HG03280 (cell line): ENCODE data around the gene NBPF1.
"Not testable (repeated sequence)": the region's sequence is repeated elsewhere in the genome, so short reads cannot be mapped to it uniquely, and the experiment has no call there.

ENCODE experiments used
- ATAC-seq: cut with Tn5 transposase; IDR thresholded peaks from one replicate; pipeline ENCODE4 v1.9.1; 2021; ENCODE audit warnings: mild to moderate bottlenecking, moderate library complexity; ENCODE audit not compliant: unreplicated experiment

Gene NBPF1

DNA sequence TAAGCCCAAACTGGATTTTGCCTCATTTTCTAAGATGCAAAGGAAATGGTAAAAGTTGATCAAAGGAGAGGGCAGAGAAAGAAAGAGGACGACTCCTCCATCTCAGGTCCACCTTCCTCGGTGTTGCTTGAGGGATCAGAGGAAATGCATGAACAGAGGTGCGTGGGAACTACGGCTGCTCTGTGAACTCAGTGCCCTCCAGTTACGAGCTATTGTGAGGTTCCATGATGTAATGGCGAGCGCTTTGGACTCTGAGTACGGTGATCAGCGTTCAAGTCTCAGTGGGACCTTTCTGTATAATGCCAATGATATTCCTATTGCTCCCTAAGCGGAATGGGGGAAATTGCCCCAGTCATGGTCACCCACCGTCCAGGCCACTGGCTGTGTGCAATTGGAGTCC is 60.1 kb downstream of the NBPF1 start:
- ATAC-seq, result not testable (repeated sequence)

- ATAC-seq, result not testable (repeated sequence)
Observed at GRCh38 chr1:16550212-16550918, 63.0 kb downstream of the NBPF1 start.

DNA sequence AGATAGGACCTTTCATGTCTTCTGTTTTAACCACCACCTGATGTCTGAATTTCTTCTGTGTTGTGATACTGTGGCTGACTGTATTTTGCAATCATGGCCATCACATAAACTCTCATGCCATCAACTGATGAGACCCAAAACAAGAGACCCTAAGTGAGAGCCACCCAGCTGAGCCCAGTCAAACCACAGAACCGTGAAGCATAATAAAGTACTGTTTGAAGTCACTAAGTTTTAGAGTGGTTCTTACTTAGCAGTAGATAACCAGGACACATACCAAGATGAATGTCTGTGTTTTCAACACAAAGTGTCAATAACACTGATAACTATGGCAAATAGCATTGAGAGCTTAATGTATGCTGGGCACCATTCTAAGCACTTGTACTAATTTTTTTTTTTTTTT is 63.8 kb downstream of the NBPF1 start:
- not testable (repeated sequence) for ATAC-seq

- ATAC-seq, result not testable (repeated sequence)
Observed at GRCh38 chr1:16547502-16548241, 65.7 kb downstream of the NBPF1 start.

DNA sequence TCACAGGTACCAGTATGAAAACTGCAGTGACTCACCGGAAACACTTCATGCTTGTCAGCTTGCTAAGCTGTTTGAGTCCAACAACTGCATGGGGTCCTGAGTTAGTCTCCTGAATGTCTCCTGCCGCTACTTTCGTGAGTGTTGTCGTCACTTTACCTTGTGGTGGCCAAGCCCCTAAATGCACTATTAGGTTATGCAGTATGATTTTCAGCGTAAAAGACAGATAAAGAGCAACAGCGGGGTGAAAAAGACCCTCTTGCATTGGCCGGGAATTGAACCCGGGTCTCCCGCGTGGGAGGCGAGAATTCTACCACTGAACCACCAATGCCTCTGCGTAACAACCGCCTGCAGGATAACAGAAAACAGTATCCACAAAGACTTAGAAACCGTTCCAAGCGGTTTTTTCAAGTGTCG is 67.7 kb downstream of the NBPF1 start:
- ATAC-seq, result not testable (repeated sequence)

DNA sequence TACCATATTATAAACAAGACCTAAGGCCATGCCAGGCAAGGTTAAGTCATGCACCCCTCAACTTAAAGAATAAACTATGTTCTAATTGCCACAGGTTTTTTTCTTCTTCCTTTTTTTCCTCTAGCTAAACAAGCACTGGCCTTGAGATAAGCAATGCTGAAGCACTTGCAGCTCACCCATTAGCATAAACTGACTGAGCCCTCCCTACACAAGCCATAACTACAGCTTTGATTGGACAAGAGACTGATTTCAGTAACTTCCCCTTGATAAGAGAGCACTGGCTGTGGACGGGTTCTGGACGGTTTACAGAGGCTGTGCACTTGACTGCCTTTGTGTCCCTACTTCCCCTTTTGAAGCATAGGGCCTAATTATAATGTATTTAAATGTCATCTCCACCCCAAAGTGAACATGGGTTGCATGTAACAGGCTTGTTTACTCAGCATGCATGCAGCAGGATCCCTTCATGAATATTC is 72.9 kb downstream of the NBPF1 start:
- not testable (repeated sequence) for ATAC-seq

DNA sequence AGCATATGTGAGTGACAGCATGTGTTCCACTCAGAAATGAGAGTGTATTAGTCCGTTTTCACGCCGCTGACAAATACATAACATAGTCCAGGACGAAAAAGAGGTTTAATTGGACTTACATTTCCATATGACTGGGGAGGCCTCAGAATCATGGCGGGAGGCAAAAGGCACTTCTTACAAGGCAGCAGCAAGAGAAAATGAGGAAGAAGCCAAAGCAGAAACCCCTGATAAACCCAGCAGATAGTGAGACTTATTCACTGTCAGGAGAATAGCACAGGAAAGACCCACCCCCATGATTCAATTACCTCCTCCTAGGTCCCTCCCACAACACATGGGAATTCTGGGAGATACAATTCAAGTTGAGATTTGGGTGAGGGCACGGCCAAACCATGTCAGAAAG is 75.8 kb downstream of the NBPF1 start:
- ATAC-seq, result not testable (repeated sequence)

DNA sequence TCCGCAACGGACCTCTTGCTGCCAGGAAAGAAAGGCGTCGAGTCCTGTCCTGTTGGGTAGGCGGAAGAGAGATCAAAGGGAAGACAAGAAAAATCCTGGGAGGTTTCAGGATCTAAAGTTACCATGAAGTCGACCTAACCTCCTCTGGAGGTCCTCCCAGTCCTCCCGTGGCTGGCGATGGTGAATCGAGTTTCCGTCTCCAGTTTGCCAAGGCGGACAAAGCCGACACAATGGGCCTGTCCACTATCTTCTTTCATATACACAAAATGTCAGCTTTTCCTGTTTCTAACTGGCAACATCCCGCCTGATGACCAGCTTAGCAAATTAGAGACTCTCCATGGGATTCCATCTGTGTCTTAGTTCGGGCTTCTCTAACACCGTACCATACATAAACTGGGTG is 76.6 kb downstream of the NBPF1 start:
- ATAC-seq, result not testable (repeated sequence)

- ATAC-seq, result not testable (repeated sequence)
Observed at GRCh38 chr1:16535898-16536297, 77.5 kb downstream of the NBPF1 start.

DNA sequence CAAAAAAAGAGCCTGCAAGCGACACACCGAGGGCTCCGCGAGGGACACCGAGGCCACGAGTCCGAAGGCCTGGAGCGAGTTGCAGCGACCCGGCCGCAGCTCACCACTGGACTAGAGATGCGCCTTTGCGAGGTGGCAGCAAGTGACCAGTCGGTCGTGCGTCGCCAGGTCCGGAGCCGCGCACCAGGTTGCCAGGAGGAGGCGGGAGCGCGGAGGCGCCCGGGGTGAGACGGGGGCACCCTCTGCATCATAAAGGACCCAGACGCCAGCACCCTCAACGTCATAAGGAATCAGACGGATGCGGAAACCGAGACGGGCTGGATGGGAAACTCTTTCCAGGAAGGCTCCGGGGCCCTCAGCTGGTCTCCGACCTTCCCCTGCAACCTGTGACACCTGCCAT is 77.9 kb downstream of the NBPF1 start:
- ATAC-seq, result not testable (repeated sequence)

DNA sequence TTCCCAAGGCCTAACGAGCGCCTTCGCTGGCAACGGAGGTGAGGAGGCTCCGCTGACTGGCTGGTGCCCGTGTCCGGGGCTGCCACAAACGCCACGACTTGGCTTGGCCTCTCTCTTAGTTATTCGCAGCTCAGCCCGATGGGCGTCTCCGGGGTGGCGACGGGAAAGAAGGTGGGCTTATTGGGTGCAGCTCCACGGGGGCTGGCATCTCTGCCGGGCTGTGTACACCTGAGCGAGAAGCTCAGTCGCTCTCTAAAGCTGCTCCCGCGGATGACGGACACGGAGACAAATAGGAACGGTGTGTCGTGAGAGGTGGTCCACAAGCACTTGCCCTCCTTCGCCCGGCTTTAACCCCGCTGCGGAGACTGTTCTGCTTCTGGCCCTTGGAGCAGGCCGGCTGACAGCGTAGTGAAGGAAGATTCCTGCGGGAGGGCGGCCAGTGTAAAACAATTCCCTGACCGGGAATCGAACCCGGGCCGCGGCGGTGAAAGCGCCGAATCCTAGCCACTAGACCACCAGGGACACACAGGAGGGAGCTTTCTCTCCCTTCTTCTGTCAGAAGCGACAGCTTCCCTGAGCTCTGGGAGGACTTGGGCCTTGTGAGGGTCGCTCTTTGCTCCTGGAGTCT is 78.4 kb downstream of the NBPF1 start:
- ATAC-seq, result not testable (repeated sequence)

DNA sequence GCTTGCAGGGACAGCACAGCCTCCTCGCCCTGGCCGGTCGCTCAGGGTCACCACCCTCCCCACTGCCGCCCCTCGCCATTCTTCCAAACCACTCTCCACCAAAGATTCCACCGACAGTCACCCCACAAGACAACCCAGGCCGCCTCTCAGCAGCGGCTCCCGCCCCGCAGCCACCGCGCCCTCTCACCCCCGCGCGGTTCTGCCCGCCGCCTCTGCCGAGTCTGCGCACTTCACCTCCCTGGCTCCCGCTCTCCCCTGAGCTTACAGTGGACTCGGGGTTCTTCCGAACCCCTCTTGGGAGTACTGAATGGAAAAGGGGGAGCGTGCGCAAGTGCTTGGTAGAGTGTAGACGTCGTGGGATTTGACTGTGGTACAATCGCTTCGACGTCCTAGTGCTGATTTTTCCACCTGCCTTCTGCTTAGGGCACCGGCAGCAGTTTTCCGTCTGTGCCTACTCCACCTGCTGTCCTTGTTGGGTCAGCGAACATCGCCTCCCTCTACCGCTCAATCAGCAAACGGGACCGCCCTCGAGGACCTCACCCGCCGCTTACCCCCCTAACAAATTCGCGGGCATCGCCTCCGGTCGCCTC is 79.0 kb downstream of the NBPF1 start:
- ATAC-seq, result not testable (repeated sequence)

GRCh38 chr1:16532235-16532991 is 81.0 kb downstream of the NBPF1 start:
- ATAC-seq, result not testable (repeated sequence)

GRCh38 chr1:16528338-16528737 is 85.0 kb downstream of the NBPF1 start:
- ATAC-seq, result not testable (repeated sequence)

- ATAC-seq, result not testable (repeated sequence)
Observed at GRCh38 chr1:16525769-16526168, 87.6 kb downstream of the NBPF1 start.

GRCh38 chr1:16521679-16522078 is 91.7 kb downstream of the NBPF1 start:
- ATAC-seq, result not testable (repeated sequence)

- no peak for ATAC-seq
Observed at GRCh38 chr1:16521288-16521583, 92.1 kb downstream of the NBPF1 start.

GRCh38 chr1:16520435-16521287 is 92.7 kb downstream of the NBPF1 start:
- ATAC-seq, result not testable (repeated sequence)

DNA sequence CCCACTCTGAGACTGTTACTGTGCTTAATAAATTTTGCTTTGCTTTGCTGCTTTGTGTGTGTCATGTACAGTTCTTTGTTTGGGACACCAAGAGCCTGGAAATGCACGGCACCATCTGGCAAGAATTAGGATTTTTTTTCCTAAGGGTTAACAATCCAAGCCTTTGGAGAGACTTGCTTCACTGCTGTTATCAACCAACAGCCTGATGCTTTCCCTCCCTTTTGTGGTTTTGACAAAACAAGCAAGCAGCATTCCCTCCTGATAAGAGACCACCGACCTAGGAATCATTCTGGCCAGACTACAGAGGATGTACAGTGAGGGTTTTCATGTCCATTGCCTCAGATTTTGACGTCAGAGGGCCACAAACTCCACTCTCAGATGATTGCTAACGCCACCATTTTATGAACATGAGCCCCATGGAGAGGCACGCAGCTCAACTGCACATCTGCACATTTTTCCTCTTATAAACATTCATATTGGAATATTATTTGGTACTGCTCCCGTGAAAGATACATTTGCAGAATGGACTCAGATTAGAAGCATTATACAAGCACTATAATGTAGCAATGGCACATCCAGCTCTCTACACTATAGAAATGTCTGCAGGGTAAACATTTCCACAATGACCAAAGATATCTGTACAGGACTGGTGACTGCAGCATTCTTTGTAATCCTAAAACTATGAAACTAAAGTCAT is 94.0 kb downstream of the NBPF1 start:
- ATAC-seq, result not testable (repeated sequence)
